T-helper 1 cell treated with Interleukin-12 subunit alpha and Interleukin-12 subunit beta and Interleukin-4 antibody, amounts not matched to agents 30 μg/mL and 1 μg/mL, for 36 hours (primary cell): ENCODE data around the gene ROBO4.
A peak's percentile ranks its signal among the peaks of the same experiment; 100 is the strongest.

Experiments
- H3K27ac Mint-ChIP-seq: one replicate; pipeline ENCODE4 v1.8.0; 2021; ENCODE audit warnings: mild to moderate bottlenecking, mixed read lengths
- H3K27me3 Mint-ChIP-seq: one replicate; pipeline ENCODE4 v1.8.0; 2021; ENCODE audit warnings: low read depth, mixed read lengths
- H3K36me3 Mint-ChIP-seq: one replicate; pipeline ENCODE4 v1.8.0; 2021; ENCODE audit warnings: low read depth, mixed read lengths
- H3K4me1 Mint-ChIP-seq: one replicate; pipeline ENCODE4 v1.8.0; 2021; ENCODE audit warnings: low read depth, mixed read lengths
- H3K4me3 Mint-ChIP-seq: one replicate; pipeline ENCODE4 v1.8.0; 2021; ENCODE audit warnings: mild to moderate bottlenecking, moderate library complexity, mixed read lengths
- H3K9me3 Mint-ChIP-seq: one replicate; pipeline ENCODE4 v1.8.0; 2021; ENCODE audit warnings: mixed read lengths

Gene ROBO4

DNA sequence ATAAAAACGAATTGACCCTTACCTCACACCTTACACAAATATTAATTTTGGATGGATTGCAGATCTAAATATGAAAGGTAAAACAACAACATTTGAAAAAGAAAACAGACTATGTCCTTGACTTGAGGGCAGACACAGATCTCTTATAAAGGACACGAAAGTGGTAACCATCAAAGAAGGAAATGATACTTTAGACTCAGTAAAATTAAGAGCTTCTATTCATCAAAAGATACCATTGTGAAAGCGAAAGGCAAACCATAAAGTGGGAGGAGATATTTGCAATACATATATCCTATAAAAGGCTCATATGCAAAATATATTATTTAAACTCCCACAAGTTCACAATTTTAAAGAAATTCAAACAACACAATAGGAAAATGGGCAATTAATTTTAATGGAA is 33.1 kb upstream of the ROBO4 start:
- peak overlapping the region; percentile 16 for H3K27ac Mint-ChIP-seq
- no peaks in the 10 kb centered on the region for H3K9me3 Mint-ChIP-seq
- no peak overlapping the region for H3K4me3 Mint-ChIP-seq
- H3K4me1 Mint-ChIP-seq = peaks cover 5% of the 10 kb centered on the region
- no peaks in the 10 kb centered on the region for H3K36me3 Mint-ChIP-seq
- no peaks in the 10 kb centered on the region for H3K27me3 Mint-ChIP-seq

DNA sequence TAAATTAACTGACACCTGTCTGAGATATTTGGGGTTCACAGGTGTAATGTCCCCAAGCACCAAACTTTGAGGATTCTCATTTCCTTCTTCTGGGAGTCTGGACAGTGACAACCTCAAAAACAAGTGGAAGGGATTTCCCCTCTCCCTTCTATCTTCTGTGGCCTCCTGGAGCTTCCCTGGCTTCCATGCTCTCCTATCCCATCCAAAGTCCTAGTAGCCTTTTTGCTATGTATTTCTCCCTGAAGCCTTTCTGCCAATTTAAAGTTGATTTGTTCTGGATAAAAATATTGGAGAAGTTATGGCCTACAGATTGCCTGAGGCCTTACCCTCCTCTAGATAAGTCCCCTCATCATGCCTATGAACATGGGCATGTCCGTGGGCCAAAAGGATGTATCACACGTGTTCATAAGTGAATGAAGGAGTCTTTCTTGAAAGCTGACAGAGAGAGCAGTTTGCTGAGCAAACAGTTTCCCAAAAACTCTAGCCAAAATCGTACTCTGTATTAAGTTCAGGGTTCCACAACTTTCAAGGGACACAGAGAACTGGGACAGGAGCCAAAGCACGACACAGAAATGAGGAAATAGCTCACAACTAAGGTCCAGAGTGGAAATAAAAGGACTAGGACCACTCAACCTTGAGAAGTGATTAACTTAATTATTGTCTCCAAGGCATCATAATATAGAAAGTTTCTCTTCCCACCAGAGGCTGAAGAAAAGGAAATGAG is 31.4 kb upstream of the ROBO4 start:
- H3K4me1 Mint-ChIP-seq = peaks cover 5% of the 10 kb centered on the region
- H3K9me3 Mint-ChIP-seq = no peaks in the 10 kb centered on the region
- no peak overlapping the region for H3K4me3 Mint-ChIP-seq
- no peak overlapping the region for H3K27ac Mint-ChIP-seq
- no peaks in the 10 kb centered on the region for H3K36me3 Mint-ChIP-seq
- H3K27me3 Mint-ChIP-seq = no peaks in the 10 kb centered on the region

DNA sequence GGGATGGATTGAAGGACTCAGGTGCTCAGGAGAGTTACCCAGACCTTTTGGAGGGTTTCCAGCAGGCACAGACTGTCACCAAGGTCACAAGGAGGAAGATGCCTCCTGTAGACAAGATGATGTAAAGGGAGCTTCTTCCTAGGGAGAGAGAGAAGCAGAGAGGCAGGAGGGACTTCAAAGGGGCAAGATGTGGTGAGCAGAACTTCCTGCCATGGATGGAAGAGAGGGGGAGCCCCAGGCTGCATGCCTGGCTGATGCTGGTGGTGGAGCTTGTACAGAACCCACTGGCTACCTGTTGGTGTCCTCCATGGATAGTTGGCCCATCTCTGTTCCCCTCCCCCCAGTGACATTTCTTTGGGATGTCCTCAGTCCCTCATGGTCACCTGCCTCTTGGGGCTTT is 25.6 kb upstream of the ROBO4 start:
- Mint-ChIP-seq H3K4me1 (peaks cover 3% of the 10 kb centered on the region), H3K27me3 (peaks cover 14% of the 10 kb centered on the region), H3K9me3 (no peaks in the 10 kb centered on the region), H3K27ac (no peak overlapping the region), H3K4me3 (no peak overlapping the region), H3K36me3 (no peaks in the 10 kb centered on the region)

DNA sequence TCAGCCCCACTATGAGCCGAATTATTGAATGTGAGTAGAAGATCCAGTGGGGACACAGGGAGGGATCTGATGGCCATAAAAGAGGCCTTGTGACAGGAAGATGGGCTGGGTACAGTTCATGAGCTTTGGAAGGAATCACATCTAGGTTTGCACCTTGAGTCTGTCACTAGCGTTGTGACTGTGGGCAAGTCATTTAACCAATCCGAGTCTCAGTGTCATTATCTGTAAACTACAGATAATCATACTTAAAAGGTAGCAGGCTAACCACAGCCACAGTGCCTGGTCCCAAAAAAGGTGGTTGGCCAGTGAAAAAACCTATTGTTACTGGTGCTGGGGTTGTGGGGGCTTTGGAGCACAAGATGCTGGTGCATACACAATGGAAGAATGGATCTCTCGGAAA is 25.2 kb upstream of the ROBO4 start:
- Mint-ChIP-seq H3K27me3 (peaks cover 16% of the 10 kb centered on the region), H3K27ac (no peak overlapping the region), H3K9me3 (no peaks in the 10 kb centered on the region), H3K36me3 (no peaks in the 10 kb centered on the region), H3K4me3 (no peak overlapping the region), H3K4me1 (peaks cover 3% of the 10 kb centered on the region)

DNA sequence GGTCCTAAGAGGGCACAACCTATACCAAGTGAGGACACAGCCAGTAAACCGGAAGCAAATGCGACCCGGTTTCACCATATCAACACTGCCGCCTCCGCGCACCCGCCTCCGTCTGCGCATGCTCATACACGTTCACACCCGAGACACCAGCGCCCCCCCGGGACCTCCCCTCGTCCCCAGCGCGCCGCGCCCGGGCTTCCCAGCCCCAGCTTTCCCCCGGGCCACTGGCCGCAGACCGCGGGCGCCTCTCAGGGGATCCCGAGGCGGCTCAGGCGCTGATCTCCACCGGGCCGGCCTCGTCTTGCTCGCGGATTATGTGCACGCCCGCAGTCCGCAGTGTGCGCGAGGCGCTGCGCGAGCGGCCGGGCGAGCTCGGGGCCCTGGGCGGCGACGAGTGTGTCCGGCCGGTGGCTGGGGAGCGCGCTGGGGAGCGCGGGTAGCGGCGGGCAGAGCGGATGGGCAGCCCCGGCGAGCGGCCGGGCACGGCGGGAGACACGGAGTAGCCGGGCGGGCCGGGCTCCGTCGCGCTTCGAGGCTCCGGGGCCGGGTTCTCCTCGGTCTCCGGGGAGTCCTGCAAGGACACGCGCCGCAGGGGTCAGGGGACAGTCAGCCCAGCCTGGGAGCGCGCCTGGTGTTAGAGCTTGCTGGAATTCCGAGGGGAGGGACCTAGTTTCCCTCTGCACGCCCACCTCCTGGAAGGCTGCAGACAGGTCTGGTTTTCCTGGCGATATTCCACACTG is 23.4 kb upstream of the ROBO4 start:
- H3K4me3 Mint-ChIP-seq = peak overlapping the region; percentile 45

DNA sequence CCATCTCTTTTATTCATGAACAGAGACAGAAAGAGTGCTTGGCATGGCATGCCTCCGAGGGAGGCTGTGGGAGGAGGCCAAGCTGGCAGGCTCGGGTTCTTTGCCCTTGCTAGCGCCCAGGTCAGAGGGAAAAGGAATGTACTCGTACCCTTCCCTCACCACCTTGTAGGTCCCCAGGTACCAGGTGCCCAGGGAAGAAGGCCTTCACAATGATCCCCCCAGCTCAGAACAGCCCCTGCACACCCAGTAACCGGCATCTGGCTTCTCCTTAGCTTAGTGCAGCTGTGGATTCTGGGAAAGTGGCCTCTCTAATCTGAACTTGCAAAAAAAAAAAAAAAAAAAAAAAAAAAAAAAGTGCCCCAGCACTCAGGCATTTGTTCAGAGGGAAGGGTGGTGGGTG is 22.7 kb upstream of the ROBO4 start:
- no peaks in the 10 kb centered on the region for H3K9me3 Mint-ChIP-seq
- H3K4me3 Mint-ChIP-seq = no peak overlapping the region
- peaks cover 23% of the 10 kb centered on the region for H3K27me3 Mint-ChIP-seq
- no peak overlapping the region for H3K27ac Mint-ChIP-seq
- no peaks in the 10 kb centered on the region for H3K36me3 Mint-ChIP-seq
- peaks cover 3% of the 10 kb centered on the region for H3K4me1 Mint-ChIP-seq

More for the DNA sequence above, 23.4 kb upstream of the ROBO4 start:
- Mint-ChIP-seq H3K27ac (no peak overlapping the region), H3K36me3 (no peaks in the 10 kb centered on the region), H3K9me3 (no peaks in the 10 kb centered on the region), H3K4me1 (peaks cover 3% of the 10 kb centered on the region), H3K27me3 (peaks cover 21% of the 10 kb centered on the region)

DNA sequence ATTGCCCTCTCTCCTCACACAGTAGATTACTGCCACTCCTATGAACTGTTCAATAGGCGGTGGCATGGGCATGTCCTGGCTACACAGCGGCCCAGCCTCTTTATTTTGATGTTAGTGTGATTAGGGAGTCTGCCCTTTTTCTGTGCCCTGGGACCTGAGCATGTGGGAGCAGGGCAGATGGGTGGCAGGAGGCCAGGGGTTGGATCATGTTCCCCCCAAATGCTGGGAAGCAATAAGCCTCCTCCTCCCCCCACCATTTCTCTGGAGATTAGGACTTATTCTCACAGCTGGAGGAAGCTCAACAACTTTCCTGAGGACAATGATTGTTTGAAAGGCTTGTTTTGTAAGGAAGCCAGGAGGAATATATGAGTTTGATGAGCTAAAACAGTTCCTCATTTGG is 22.2 kb upstream of the ROBO4 start:
- H3K36me3 Mint-ChIP-seq = no peaks in the 10 kb centered on the region
- H3K9me3 Mint-ChIP-seq = no peaks in the 10 kb centered on the region
- H3K27me3 Mint-ChIP-seq = peaks cover 23% of the 10 kb centered on the region
- H3K4me1 Mint-ChIP-seq = peaks cover 3% of the 10 kb centered on the region
- no peak overlapping the region for H3K27ac Mint-ChIP-seq
- H3K4me3 Mint-ChIP-seq = no peak overlapping the region

DNA sequence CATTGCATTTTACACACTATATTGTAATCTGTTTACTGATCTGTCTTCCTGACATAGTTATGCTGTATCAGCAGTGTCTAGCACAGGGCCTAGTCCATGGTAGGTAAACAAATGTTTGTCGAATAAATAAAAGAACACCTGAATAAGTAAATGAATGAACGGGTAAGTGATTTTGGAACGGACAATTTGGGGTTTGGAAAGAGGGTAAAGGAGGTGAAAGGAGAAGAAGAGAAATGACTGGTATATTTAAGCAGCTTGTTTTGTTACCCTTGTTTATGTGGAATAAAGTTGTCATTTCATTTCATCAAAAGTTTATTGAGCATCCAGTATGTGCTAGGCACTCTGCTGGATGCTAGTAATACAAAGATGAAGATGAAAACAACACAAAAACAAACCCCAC is 21.3 kb upstream of the ROBO4 start, which contains the start of gene HEPN1:
TSS of gene HEPN1 (plus strand) at position 301 of the 400 bp plus-strand sequence.
- Mint-ChIP-seq H3K27ac (no peak within 1 kb of the TSS), H3K4me1 (peaks cover 3% of the 10 kb centered on the region), H3K27me3 (peaks cover 27% of the 10 kb centered on the region), H3K36me3 (no peaks in the 10 kb centered on the region), H3K9me3 (no peaks in the 10 kb centered on the region), H3K4me3 (no peak within 1 kb of the TSS)

DNA sequence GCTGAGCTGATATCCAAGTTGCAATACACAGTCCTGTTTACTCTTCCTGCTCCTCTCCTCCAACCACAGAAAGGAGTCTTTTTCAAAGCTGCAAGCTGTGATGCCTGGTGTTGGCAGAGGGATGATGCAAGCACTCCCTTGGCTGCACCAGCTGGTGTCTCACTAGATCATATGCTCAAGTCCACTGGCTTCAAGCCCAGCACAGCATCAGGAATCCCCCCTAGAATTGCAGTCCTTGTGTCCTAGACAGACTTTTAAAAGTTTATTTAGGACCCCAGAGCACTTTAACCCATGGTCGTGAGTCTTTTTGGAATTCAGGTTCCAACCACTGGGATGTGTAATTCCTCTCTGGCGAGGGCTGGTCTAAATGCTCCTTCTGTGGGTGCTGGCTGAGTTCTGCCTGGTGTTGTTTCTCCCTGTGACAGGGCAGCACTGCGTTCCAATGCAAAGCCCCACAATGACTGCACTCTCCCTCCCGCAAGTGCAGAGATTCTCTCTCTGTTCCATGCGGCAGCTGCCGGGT is 19.5 kb upstream of the ROBO4 start:
- no peaks in the 10 kb centered on the region for H3K4me1 Mint-ChIP-seq
- peaks cover 27% of the 10 kb centered on the region for H3K27me3 Mint-ChIP-seq
- no peaks in the 10 kb centered on the region for H3K36me3 Mint-ChIP-seq
- H3K27ac Mint-ChIP-seq = no peak overlapping the region
- H3K4me3 Mint-ChIP-seq = no peak overlapping the region
- H3K9me3 Mint-ChIP-seq = peaks cover 4% of the 10 kb centered on the region

DNA sequence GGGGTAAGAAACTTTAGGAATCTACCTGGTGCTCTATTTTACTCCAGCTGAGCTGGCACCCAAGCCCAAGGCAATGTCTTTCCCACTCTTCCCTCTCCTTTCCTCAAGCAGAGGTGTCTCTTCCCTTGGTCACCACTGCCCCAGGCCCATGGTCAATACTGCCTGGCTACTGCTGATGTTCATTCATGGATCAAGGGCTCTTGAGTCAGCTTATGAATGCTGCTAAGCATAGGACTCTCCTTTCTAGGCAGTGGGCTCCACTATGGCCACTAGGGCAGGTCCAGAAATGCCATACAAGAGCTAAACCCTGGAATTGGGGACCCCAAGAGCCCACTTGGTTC is 18.7 kb upstream of the ROBO4 start:
- peaks cover 11% of the 10 kb centered on the region for H3K9me3 Mint-ChIP-seq
- H3K27ac Mint-ChIP-seq = no peak overlapping the region
- peaks cover 24% of the 10 kb centered on the region for H3K27me3 Mint-ChIP-seq
- H3K4me3 Mint-ChIP-seq = no peak overlapping the region
- H3K4me1 Mint-ChIP-seq = no peaks in the 10 kb centered on the region
- no peaks in the 10 kb centered on the region for H3K36me3 Mint-ChIP-seq

DNA sequence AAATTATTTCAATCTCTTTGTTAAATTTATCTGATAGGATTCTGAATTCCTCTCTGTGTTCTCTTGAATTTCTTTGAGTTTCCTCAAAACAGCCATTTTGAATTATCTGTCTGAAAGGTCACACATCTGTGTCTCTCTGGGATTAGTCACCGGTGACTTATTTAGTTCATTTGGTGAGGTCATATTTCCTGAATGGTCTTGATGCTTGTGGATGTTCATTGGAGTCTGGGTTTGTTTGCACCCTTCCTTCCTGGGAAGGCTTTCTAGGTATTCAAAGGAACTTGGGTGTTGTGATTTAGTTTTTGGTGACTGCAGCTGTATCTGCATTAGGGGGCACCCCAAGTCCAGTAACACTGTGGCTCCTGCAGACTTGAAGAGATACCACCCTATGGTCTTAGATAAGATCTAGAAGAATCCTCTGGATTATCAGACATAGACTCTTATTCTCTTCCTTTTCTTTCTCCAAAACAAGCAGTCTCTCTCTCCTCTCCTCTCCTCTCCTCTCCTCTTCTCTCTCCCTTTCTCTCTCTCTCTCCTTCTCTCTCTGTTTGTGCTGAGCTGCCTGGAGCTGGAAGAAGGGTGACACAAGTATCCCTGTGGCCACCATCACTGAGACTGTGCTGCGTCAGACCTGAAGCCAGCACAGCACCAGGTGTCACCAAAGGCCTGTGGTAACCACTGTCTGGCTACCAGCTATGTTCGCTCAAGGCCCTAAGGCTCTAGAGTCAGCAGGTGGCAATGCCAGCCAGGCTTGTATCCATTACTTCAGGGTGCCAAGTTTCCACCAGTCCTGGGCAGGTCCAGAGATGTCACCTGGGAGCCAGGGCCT is 18.1 kb upstream of the ROBO4 start:
- Mint-ChIP-seq H3K27me3 (peaks cover 24% of the 10 kb centered on the region), H3K9me3 (peaks cover 11% of the 10 kb centered on the region), H3K4me1 (no peaks in the 10 kb centered on the region), H3K27ac (no peak overlapping the region), H3K36me3 (no peaks in the 10 kb centered on the region), H3K4me3 (no peak overlapping the region)

DNA sequence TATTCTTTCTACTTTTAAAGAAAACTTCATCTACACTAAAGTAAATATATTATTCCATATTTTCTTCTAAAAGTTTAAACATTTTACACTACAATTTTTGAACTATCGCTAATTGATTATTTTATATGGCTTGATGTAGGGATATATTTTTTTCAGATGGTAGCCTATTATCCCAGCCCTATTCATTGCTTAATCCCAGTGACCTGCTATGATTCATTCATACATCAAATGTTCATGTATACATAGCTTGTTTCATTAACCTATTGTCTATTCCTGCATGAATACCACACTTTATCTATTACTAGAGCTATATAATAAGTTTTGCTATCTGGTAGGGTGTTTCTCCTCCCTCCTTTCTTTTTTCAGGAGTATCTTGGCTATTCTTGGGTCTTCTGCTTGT is 5.0 kb upstream of the ROBO4 start:
- Mint-ChIP-seq H3K27ac (no peak overlapping the region), H3K27me3 (peaks cover 41% of the 10 kb centered on the region)

DNA sequence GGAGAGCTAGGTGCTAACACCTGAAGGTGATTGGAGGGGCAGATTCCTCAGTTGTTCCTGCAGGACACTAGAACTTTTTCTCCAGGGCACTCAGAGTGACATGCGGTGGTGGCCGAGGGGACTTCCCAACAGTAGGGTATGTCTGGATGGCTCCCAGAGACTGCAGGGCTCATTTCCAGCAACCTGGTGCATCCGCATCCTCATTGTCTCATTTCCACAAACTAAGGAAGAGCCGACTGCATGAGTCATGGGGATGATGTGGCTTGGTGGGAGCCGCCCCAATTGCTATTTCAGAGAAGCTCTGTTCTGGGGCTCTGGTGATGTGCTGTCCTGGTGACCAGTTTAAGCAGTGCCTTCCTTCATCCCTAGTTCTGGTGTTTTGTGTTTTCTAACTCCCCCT is 2.8 kb upstream of the ROBO4 start:
- Mint-ChIP-seq H3K36me3 (no peaks in the 10 kb centered on the region), H3K27me3 (peaks cover 33% of the 10 kb centered on the region)

More for the DNA sequence above, 5.0 kb upstream of the ROBO4 start:
- Mint-ChIP-seq H3K4me1 (peaks cover 2% of the 10 kb centered on the region), H3K9me3 (no peaks in the 10 kb centered on the region), H3K36me3 (no peaks in the 10 kb centered on the region), H3K4me3 (no peak overlapping the region)

DNA sequence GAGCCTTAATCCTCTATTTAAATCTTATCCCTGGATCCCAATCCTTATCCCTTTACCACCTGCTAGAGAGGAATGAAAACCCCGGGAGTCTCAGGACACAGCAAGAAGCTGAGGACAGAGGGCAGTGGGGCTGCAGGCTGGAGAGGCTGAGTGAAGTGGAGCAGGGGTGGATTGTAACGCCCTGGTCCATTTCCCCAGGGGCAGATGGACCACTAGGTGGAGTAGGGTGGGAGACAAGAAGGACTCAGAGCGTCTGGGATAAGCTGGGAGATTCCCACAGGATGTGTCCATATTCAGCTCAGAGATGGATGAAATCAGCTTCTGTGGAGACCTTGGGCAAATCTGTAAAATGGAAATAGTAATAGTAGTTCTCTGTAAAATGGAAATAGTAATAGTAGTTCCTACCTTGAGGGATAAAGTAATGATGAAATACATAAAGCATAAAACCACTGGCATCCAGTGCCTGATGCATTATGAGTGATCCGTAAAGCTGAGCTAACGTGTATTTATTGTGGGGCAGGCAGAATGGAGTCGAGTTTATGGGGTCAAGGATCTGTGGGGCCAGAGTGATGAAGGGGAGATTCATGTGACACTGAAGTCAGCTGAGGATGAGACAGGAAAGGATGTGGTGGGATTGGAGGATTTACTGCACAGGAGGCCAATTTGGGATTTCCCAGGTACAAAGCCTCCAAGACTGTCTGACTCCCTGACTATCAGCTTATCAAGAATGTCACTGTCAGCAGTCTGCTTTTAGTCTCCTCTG is 1.9 kb upstream of the ROBO4 start:
- H3K27ac Mint-ChIP-seq = no peak overlapping the region

More for the DNA sequence above, 2.8 kb upstream of the ROBO4 start:
- Mint-ChIP-seq H3K4me1 (peaks cover 5% of the 10 kb centered on the region), H3K9me3 (no peaks in the 10 kb centered on the region), H3K27ac (no peak overlapping the region), H3K4me3 (no peak overlapping the region)

More for the DNA sequence above, 1.9 kb upstream of the ROBO4 start:
- Mint-ChIP-seq H3K4me1 (peaks cover 5% of the 10 kb centered on the region), H3K4me3 (no peak overlapping the region), H3K27me3 (peaks cover 27% of the 10 kb centered on the region), H3K36me3 (no peaks in the 10 kb centered on the region), H3K9me3 (no peaks in the 10 kb centered on the region)
